Transverse colon (tissue), 3 donors: ENCODE measurements around the gene C1QTNF1.

Experiments
- CTCF ChIP-seq, 5 experiments: fragments of 200-600 bp in 3 of 5; fragments of 450-650 bp in 2 of 5; sonication (generic) in 3 of 5; IDR thresholded peaks; 1 replicate in 2 of 5; 2 replicates in 3 of 5; pipeline ENCODE4 v1.5.1; 2016 to 2017; ENCODE audit warnings: antibody characterized with exemption in 5 of 5, inconsistent platforms in 3 of 5, mild to moderate bottlenecking in 2 of 5, moderate library complexity in 1 of 5
- POLR2A ChIP-seq: fragments of 450-650 bp; IDR thresholded peaks from one replicate; pipeline ENCODE4 v1.6.1; 2016; ENCODE audit warnings: antibody characterized with exemption, mild to moderate bottlenecking, moderate library complexity

- TF ChIP-seq CTCF (IDR thresholded peaks at IDR 0.05) (no peak), POLR2A (no peak)
Measured at GRCh38 chr17:79077587-79077986, 53.6 kb downstream of the C1QTNF1 start.
